ENCODE measurements around the gene CENPC.

DNA sequence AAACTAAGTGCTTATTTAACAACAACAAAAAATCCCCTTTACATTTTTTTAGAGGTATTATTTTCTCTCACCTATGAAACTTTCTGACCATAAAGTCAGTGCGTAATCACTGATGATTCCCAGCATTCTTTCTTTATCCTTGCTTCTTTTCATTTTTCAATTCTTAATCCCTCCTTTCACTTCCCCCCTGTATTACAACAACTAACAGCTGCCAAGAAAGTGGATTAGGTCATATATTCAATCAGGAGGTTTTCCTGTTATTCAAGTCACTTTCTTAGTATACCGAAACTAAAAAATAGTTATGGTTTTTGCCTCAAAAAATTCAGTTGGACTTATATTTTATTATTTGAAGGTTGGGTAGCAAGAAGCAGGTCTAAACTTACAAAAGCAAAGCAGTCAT, 11.1 kb upstream of the CENPC start:
- TF ChIP-seq BACH2 (CRISPR knock-in tag; IDR thresholded peaks at IDR 0.05; ENCODE audit: borderline replicate concordance) (no peak), TCF4 (CRISPR knock-in tag; IDR thresholded peaks at IDR 0.05; ENCODE audit: borderline replicate concordance) (no peak), RARB (CRISPR knock-in tag; IDR thresholded peaks at IDR 0.05) (no peak), SNAI2 (CRISPR knock-in tag; IDR thresholded peaks at IDR 0.05) (no peak), ZNF565 (CRISPR knock-in tag; conservative IDR thresholded peaks at IDR 0.05; ENCODE audit: low read depth) (no peak)
- TF ChIP-seq, protein P1, sequence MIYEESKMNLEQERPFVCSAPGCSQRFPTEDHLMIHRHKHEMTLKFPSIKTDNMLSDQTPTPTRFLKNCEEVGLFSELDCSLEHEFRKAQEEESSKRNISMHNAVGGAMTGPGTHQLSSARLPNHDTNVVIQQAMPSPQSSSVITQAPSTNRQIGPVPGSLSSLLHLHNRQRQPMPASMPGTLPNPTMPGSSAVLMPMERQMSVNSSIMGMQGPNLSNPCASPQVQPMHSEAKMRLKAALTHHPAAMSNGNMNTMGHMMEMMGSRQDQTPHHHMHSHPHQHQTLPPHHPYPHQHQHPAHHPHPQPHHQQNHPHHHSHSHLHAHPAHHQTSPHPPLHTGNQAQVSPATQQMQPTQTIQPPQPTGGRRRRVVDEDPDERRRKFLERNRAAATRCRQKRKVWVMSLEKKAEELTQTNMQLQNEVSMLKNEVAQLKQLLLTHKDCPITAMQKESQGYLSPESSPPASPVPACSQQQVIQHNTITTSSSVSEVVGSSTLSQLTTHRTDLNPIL (CRISPR knock-in tag; IDR thresholded peaks at IDR 0.05; ENCODE audit: low read depth), result no peak

All from SK-N-SH treated with all-trans-retinoic acid at 6 μM for 48 hours (cell line).